B cell (primary cell): ENCODE data around the gene MAP3K7CL.
"Not testable (repeated sequence)": the region's sequence is repeated elsewhere in the genome, so short reads cannot be mapped to it uniquely, and the experiment has no call there.

Experiments
- CTCF ChIP-seq: fragments of 200-600 bp; IDR thresholded peaks from one replicate; pipeline ENCODE4 v1.8.0; 2022; ENCODE audit warnings: antibody characterized with exemption, mild to moderate bottlenecking
- EZH2 ChIP-seq: IDR thresholded peaks from 2 replicates; pipeline ENCODE4 v1.6.1; 2012; ENCODE audit warnings: borderline replicate concordance, low read depth, mild to moderate bottlenecking, moderate library complexity, low read length; ENCODE audit not compliant: insufficient read depth, poor library complexity, severe bottlenecking

- not testable (repeated sequence) for TF ChIP-seq CTCF, EZH2
Measured at GRCh38 chr21:29167481-29167880, 37.0 kb downstream of the MAP3K7CL start.
